ENCODE data around the gene PRKCH. TPM values are rescaled to one million over a fixed set of nuclear protein-coding genes. Genes with fewer than 3 reads are reported as not detected.

The PRKCH gene
- polyA plus RNA-seq, 1 donor from 2014 or later: 2.0 TPM

- H3K36me3 ChIP-seq (ENCODE audit: insufficient read depth, low read length): no peaks in the 10 kb centered on the region
- H3K9me3 ChIP-seq (ENCODE audit: low read length): no peaks in the 10 kb centered on the region
- no peaks in the 10 kb centered on the region for H3F3A ChIP-seq (ENCODE audit: insufficient read depth, low read length, poor library complexity, severe bottlenecking)
- no peaks in the 10 kb centered on the region for H3K9me2 ChIP-seq (ENCODE audit: insufficient read depth, low read length)
- no peaks in the 10 kb centered on the region for H4K20me1 ChIP-seq (ENCODE audit: insufficient read depth)
- no peak overlapping the region for H3K27ac ChIP-seq (ENCODE audit: low read length)
- no peaks in the 10 kb centered on the region for H3K79me2 ChIP-seq (replicated peaks; ENCODE audit: insufficient read depth, low read length)
- TF ChIP-seq CTCF (IDR thresholded peaks at IDR 0.05; ENCODE audit: poor library complexity, severe bottlenecking) (no peak), MXI1 (conservative IDR thresholded peaks at IDR 0.05; ENCODE audit: poor library complexity, severe bottlenecking) (no peak)
- no peak overlapping the region for H3K4me2 ChIP-seq (ENCODE audit: low read length)
- H3K9ac ChIP-seq (ENCODE audit: low read length): no peak overlapping the region
- H3K4me3 ChIP-seq (ENCODE audit: low read length): no peak overlapping the region
- no peaks in the 10 kb centered on the region for H3K27me3 ChIP-seq (ENCODE audit: insufficient read depth, low read depth, low read length)
- no peak overlapping the region for H2AFZ ChIP-seq (ENCODE audit: low read depth, low read length)
Measured at GRCh38 chr14:61362072-61362750, 40.8 kb downstream of the PRKCH start.

GRCh38 chr14:61364243-61364642, 42.9 kb downstream of the PRKCH start:
- no peak overlapping the region for H3K4me2 ChIP-seq (ENCODE audit: low read length)
- TF ChIP-seq EZH2 (IDR thresholded peaks at IDR 0.05; ENCODE audit: borderline replicate concordance, insufficient read depth, low read length, poor library complexity, severe bottlenecking): no peak
- TF ChIP-seq POLR2AphosphoS5 (IDR thresholded peaks at IDR 0.05): no peak
- TF ChIP-seq CTCF (IDR thresholded peaks at IDR 0.05; ENCODE audit: poor library complexity, severe bottlenecking): no peak
- TF ChIP-seq EP300 (conservative IDR thresholded peaks at IDR 0.05; ENCODE audit: poor library complexity, severe bottlenecking): no peak
- TF ChIP-seq SMC3 (conservative IDR thresholded peaks at IDR 0.05; ENCODE audit: poor library complexity): no peak
- TF ChIP-seq TAF1 (IDR thresholded peaks at IDR 0.05; ENCODE audit: low read depth): no peak
- TF ChIP-seq REST (IDR thresholded peaks at IDR 0.05; ENCODE audit: borderline replicate concordance): no peak
- no peak for TF ChIP-seq RAD21 (conservative IDR thresholded peaks at IDR 0.05)
- TF ChIP-seq MXI1 (conservative IDR thresholded peaks at IDR 0.05; ENCODE audit: poor library complexity, severe bottlenecking): no peak
- H3F3A ChIP-seq (ENCODE audit: insufficient read depth, low read length, poor library complexity, severe bottlenecking): no peaks in the 10 kb centered on the region
- no peaks in the 10 kb centered on the region for H3K36me3 ChIP-seq (ENCODE audit: insufficient read depth, low read length)
- H3K9me2 ChIP-seq (ENCODE audit: insufficient read depth, low read length): no peaks in the 10 kb centered on the region
- H3K9ac ChIP-seq (ENCODE audit: low read length): no peak overlapping the region
- H4K20me1 ChIP-seq (ENCODE audit: insufficient read depth): no peaks in the 10 kb centered on the region
- H3K27me3 ChIP-seq (ENCODE audit: insufficient read depth, low read depth, low read length): no peaks in the 10 kb centered on the region
- no peaks in the 10 kb centered on the region for H3K79me2 ChIP-seq (replicated peaks; ENCODE audit: insufficient read depth, low read length)
- no peaks in the 10 kb centered on the region for H3K9me3 ChIP-seq (ENCODE audit: low read length)
- no peak overlapping the region for H3K27ac ChIP-seq (ENCODE audit: low read length)
- no peak overlapping the region for H3K4me3 ChIP-seq (ENCODE audit: low read length)
- H2AFZ ChIP-seq (ENCODE audit: low read depth, low read length): no peak overlapping the region
